ENCODE results near the gene PRSS38. TPM values are rescaled to one million over a fixed set of nuclear protein-coding genes. Genes with fewer than 3 reads are reported as not detected.

The PRSS38 gene
- total RNA-seq, 1 experiment from 2014 or later: not detected

DNA sequence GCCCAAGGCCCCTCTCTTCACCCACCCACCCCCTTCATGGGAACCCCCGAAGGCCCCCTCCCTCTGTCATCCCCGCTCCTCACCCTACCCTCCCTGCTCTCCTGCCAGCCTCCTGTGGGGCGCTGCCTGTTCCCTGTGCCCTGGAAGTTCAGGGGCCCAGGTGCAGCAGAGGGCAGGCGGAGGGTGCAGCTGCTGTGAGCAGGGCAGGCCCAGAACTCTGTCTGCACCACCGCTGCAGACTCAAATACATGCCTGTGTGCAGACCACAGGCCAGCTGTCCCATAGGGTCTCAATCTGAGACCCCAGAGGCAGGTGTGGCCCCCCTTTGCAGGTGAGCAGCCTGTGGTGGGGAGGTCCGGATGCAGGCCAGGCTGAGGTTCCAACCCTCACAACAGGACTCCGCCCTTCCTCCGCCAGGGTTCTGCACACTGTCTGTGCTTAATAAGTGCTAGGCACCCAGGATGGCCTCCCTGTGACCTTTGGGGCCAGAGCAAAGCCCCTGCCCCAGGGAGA is 69.7 kb downstream of the PRSS38 start:
- H3K4me3 ChIP-seq (ENCODE audit: low read depth in 2 of 2, low read length in 2 of 2): no peak overlapping the region
- no peaks in the 10 kb centered on the region for H3K27me3 ChIP-seq (ENCODE audit: control insufficient read depth, insufficient read depth, low read length)
- ChIA-PET POLR2A (no interaction called here), CTCF (no interaction called here)
- peak overlapping the region; percentile 57 for H3K27ac ChIP-seq (ENCODE audit: low read length)
- in situ Hi-C loops (cut with HindIII; ENCODE audit: low pct_unique_long_range_greater_than_20kb, low sequenced_read_pairs) (no loop called here), intact Hi-C loops (cut with micrococcal nuclease; ENCODE audit: unreplicated experiment) (no loop called here)
- ATAC-seq: peak; percentile 39
- TF ChIP-seq POLR2AphosphoS5 (IDR thresholded peaks at IDR 0.05; ENCODE audit: low read depth, low read length): no peak
- TF ChIP-seq, protein P1, sequence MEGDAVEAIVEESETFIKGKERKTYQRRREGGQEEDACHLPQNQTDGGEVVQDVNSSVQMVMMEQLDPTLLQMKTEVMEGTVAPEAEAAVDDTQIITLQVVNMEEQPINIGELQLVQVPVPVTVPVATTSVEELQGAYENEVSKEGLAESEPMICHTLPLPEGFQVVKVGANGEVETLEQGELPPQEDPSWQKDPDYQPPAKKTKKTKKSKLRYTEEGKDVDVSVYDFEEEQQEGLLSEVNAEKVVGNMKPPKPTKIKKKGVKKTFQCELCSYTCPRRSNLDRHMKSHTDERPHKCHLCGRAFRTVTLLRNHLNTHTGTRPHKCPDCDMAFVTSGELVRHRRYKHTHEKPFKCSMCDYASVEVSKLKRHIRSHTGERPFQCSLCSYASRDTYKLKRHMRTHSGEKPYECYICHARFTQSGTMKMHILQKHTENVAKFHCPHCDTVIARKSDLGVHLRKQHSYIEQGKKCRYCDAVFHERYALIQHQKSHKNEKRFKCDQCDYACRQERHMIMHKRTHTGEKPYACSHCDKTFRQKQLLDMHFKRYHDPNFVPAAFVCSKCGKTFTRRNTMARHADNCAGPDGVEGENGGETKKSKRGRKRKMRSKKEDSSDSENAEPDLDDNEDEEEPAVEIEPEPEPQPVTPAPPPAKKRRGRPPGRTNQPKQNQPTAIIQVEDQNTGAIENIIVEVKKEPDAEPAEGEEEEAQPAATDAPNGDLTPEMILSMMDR (IDR thresholded peaks at IDR 0.05): no peak
- TF ChIP-seq, protein P2, sequence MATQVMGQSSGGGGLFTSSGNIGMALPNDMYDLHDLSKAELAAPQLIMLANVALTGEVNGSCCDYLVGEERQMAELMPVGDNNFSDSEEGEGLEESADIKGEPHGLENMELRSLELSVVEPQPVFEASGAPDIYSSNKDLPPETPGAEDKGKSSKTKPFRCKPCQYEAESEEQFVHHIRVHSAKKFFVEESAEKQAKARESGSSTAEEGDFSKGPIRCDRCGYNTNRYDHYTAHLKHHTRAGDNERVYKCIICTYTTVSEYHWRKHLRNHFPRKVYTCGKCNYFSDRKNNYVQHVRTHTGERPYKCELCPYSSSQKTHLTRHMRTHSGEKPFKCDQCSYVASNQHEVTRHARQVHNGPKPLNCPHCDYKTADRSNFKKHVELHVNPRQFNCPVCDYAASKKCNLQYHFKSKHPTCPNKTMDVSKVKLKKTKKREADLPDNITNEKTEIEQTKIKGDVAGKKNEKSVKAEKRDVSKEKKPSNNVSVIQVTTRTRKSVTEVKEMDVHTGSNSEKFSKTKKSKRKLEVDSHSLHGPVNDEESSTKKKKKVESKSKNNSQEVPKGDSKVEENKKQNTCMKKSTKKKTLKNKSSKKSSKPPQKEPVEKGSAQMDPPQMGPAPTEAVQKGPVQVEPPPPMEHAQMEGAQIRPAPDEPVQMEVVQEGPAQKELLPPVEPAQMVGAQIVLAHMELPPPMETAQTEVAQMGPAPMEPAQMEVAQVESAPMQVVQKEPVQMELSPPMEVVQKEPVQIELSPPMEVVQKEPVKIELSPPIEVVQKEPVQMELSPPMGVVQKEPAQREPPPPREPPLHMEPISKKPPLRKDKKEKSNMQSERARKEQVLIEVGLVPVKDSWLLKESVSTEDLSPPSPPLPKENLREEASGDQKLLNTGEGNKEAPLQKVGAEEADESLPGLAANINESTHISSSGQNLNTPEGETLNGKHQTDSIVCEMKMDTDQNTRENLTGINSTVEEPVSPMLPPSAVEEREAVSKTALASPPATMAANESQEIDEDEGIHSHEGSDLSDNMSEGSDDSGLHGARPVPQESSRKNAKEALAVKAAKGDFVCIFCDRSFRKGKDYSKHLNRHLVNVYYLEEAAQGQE (IDR thresholded peaks at IDR 0.05; ENCODE audit: insufficient read depth in 1 of 2, low read depth in 2 of 2, low read length in 1 of 2): no peak
- no peak for TF ChIP-seq SIN3A (IDR thresholded peaks at IDR 0.05; ENCODE audit: borderline replicate concordance, insufficient read depth, low read depth, low read length)
- TF ChIP-seq TCF7L2 (IDR thresholded peaks at IDR 0.05; ENCODE audit: low read depth, low read length): no peak
- DNase-seq (ENCODE audit: low read depth, low spot score): no peak
- no peaks in the 10 kb centered on the region for H3K36me3 ChIP-seq (ENCODE audit: control insufficient read depth, insufficient read depth, low read length)
- peaks cover 14% of the 10 kb centered on the region for H3K4me1 ChIP-seq (ENCODE audit: control insufficient read depth, insufficient read depth, low read length)
- no peaks in the 10 kb centered on the region for H3K9me3 ChIP-seq (ENCODE audit: control insufficient read depth, insufficient read depth, low read depth, low read length)
- no TSS peak for BruUV-seq (replicated peaks)

DNA sequence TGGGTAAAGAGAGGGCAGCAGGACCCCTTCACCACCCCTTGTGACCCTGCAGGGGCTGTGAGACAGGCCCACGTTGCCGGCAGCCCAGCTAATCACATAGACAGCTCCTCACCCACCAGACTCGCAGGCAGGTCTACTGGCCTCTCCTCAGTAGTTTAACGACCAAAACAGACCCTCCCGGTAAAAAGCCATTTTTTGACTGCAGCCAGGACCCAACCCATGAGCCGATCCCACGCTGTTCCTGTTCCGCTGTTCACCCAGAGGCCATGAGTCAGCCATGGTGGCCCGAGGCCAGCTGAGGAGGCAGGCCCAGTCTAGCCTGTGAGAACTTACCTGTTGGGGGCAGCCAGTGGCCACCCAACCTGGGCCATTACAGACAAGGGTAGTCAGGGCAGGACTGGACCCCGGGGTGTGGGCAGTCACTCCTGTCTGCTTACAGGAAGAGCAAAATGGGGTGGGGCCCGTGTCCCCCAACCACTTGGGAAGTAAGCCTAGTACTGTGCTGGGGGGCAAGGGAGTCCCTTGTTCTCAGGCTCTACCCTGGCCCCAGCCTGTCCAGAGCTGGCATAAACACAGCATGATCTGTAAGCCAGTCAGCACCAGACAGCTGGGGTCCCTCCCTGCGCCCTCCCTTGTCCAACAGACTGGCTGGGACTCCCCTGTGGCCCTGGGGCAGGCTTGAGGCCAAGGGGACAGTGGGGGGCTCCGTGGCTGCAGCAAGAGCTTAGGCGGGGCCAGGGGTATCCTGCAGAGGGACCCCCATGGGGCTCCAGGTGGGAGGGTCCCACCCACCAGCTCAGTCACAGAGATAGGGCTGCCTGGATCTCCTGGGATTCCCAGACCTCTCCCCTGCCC is 70.4 kb downstream of the PRSS38 start:
- Histone ChIP-seq H3K4me3 (ENCODE audit: low read depth in 2 of 2, low read length in 2 of 2) (no peak overlapping the region), H3K36me3 (ENCODE audit: control insufficient read depth, insufficient read depth, low read length) (no peaks in the 10 kb centered on the region), H3K4me1 (ENCODE audit: control insufficient read depth, insufficient read depth, low read length) (peaks cover 14% of the 10 kb centered on the region), H3K27ac (ENCODE audit: low read length) (peak overlapping the region; percentile 57), H3K27me3 (ENCODE audit: control insufficient read depth, insufficient read depth, low read length) (no peaks in the 10 kb centered on the region), H3K9me3 (ENCODE audit: control insufficient read depth, insufficient read depth, low read depth, low read length) (no peaks in the 10 kb centered on the region)
- in situ Hi-C loops (cut with HindIII; ENCODE audit: low pct_unique_long_range_greater_than_20kb, low sequenced_read_pairs) (no loop called here), intact Hi-C loops (cut with micrococcal nuclease; ENCODE audit: unreplicated experiment) (no loop called here)
- no TSS peak for BruUV-seq (replicated peaks)
- TF ChIP-seq POLR2AphosphoS5 (IDR thresholded peaks at IDR 0.05; ENCODE audit: low read depth, low read length): no peak
- TF ChIP-seq, protein P1 (IDR thresholded peaks at IDR 0.05): no peak
- no peak for TF ChIP-seq SIN3A (IDR thresholded peaks at IDR 0.05; ENCODE audit: borderline replicate concordance, insufficient read depth, low read depth, low read length)
- no peak for TF ChIP-seq TCF7L2 (IDR thresholded peaks at IDR 0.05; ENCODE audit: low read depth, low read length)
- ChIA-PET CTCF (interaction anchor here (0.6 to 0.7 kb wide), 2 partner anchors 45 to 78 kb away, joined by 4 to 8 read pairs; no protein-coding TSS in a partner anchor), POLR2A (no interaction called here)
- DNase-seq (ENCODE audit: low read depth, low spot score): no peak
- peak; percentile 66 for ATAC-seq
